Dendritic cell treated with granulocyte-macrophage colony-stimulating factor and Interleukin-4, amounts not matched to agents 40 ng/mL and 50 ng/mL, for 4 days (primary cell): Measurements from ENCODE around the gene SLC39A11.
"Not testable (repeated sequence)": the region's sequence is repeated elsewhere in the genome, so short reads cannot be mapped to it uniquely, and the experiment has no call there.

Experiments
- H3K27ac Mint-ChIP-seq: one replicate; pipeline ENCODE4 v1.8.0; 2022; ENCODE audit warnings: mild to moderate bottlenecking, mixed read lengths
- H3K27me3 Mint-ChIP-seq: one replicate; pipeline ENCODE4 v1.8.0; 2022; ENCODE audit warnings: mild to moderate bottlenecking, mixed read lengths
- H3K36me3 Mint-ChIP-seq: one replicate; pipeline ENCODE4 v1.8.0; 2022; ENCODE audit warnings: low read depth, mixed read lengths
- H3K4me1 Mint-ChIP-seq: one replicate; pipeline ENCODE4 v1.8.0; 2022; ENCODE audit warnings: low read depth, mixed read lengths
- H3K4me3 Mint-ChIP-seq: one replicate; pipeline ENCODE4 v1.8.0; 2022; ENCODE audit warnings: mild to moderate bottlenecking, moderate library complexity, mixed read lengths
- H3K9me3 Mint-ChIP-seq: one replicate; pipeline ENCODE4 v1.8.0; 2022; ENCODE audit warnings: mixed read lengths
- intact Hi-C: fragments of 100-400 bp; cut with micrococcal nuclease; formaldehyde crosslinking; loops from one replicate; pipeline ENCODE4 v1.15.0; 2022

SLC39A11 gene

DNA sequence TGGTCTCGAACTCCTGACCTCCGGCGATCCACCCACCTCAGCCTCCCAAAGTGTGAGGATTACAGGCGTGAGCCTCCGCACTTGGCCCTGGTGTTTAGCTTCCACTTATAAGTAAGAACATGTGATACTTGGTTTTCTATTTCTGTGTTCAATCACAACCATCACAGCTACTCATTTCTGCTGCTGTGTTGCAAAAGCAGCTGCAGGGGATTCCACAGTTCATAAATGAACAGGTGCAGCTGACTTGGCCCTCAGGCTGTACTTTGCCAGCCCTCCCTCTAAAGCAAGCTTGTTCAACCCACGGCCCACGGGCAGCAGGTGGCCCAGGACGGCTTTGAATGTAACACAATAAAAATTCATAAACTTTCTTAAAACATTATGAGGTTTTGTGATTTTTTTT is 79.2 kb downstream of the SLC39A11 start:
- peaks cover 15% of the 10 kb centered on the region for H3K4me1 Mint-ChIP-seq
- no peak overlapping the region for H3K27ac Mint-ChIP-seq
- peaks cover 1% of the 10 kb centered on the region for H3K9me3 Mint-ChIP-seq
- H3K36me3 Mint-ChIP-seq, result peaks cover 1% of the 10 kb centered on the region
- no peaks in the 10 kb centered on the region for H3K27me3 Mint-ChIP-seq
- intact Hi-C loops, result no loop called here
- no peak overlapping the region for H3K4me3 Mint-ChIP-seq

- Mint-ChIP-seq H3K9me3 (no peaks in the 10 kb centered on the region), H3K27me3 (no peaks in the 10 kb centered on the region), H3K4me1 (peaks cover 26% of the 10 kb centered on the region), H3K36me3 (no peaks in the 10 kb centered on the region), H3K27ac (no peak overlapping the region), H3K4me3 (peak overlapping the region; percentile 43)
- intact Hi-C loops, result no loop called here
These were observed 81.4 kb downstream of the SLC39A11 start for GRCh38 chr17:73011016-73011486.

DNA sequence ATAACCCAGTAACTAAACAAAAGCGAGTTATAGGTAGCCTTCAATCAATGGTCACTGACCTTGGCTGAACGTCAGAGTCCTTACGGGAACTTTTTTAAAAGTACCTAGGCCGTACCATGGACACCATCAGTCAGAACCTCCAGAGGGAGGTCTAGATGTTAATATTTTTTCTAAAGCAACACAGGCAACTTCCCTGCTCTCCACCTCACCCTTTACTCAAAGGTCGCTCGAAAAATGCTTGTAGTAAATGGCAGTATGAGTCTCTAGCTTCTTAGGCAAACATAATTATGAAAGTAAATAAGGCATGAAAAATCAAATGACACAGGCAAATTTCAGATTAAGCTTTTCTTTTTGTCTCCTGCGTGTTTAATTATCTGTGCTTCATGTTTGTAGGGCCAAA is 82.1 kb downstream of the SLC39A11 start:
- no peaks in the 10 kb centered on the region for H3K9me3 Mint-ChIP-seq
- intact Hi-C loops, result no loop called here
- H3K27me3 Mint-ChIP-seq, result no peaks in the 10 kb centered on the region

GRCh38 chr17:73007407-73007806 is 85.1 kb downstream of the SLC39A11 start:
- no peaks in the 10 kb centered on the region for H3K27me3 Mint-ChIP-seq
- no peak overlapping the region for H3K4me3 Mint-ChIP-seq
- intact Hi-C loops, result no loop called here
- H3K27ac Mint-ChIP-seq, result peak overlapping the region; percentile 6
- H3K4me1 Mint-ChIP-seq, result peaks cover 32% of the 10 kb centered on the region
- no peaks in the 10 kb centered on the region for H3K9me3 Mint-ChIP-seq
- H3K36me3 Mint-ChIP-seq, result peaks cover 6% of the 10 kb centered on the region

More for the DNA sequence above, 82.1 kb downstream of the SLC39A11 start:
- peaks cover 26% of the 10 kb centered on the region for H3K4me1 Mint-ChIP-seq
- H3K27ac Mint-ChIP-seq, result no peak overlapping the region
- no peak overlapping the region for H3K4me3 Mint-ChIP-seq
- peaks cover 3% of the 10 kb centered on the region for H3K36me3 Mint-ChIP-seq

DNA sequence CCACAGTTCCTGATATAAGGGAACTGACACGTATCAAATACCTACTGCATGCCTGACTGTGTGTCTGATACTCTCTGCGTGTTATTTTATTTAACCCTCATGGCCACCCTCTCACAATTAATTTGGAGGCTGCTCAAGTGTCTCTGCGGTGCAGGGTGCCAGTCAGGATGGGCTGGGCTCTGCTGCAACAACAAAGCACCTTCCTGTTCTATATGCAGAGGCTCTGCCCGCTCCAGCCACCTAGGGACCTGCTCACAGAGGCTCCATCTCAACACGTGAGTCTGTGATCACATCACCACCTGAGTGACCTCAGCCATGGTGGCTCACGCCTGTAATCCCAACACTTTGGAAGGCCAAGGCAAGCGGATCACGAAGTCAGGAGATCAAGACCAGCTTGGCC is 87.1 kb downstream of the SLC39A11 start:
- Mint-ChIP-seq H3K4me1 (peaks cover 25% of the 10 kb centered on the region), H3K9me3 (no peaks in the 10 kb centered on the region), H3K27me3 (no peaks in the 10 kb centered on the region), H3K4me3 (no peak overlapping the region), H3K27ac (no peak overlapping the region), H3K36me3 (peaks cover 6% of the 10 kb centered on the region)
- intact Hi-C loops, result no loop called here

GRCh38 chr17:73003487-73003886 is 89.0 kb downstream of the SLC39A11 start:
- intact Hi-C loops, result no loop called here
- Mint-ChIP-seq H3K9me3 (no peaks in the 10 kb centered on the region), H3K27me3 (no peaks in the 10 kb centered on the region), H3K4me1 (peaks cover 23% of the 10 kb centered on the region), H3K4me3 (no peak overlapping the region), H3K36me3 (peaks cover 6% of the 10 kb centered on the region), H3K27ac (peak overlapping the region; percentile 13)

- Mint-ChIP-seq H3K4me3 (no peak overlapping the region), H3K9me3 (no peaks in the 10 kb centered on the region), H3K4me1 (peaks cover 10% of the 10 kb centered on the region), H3K36me3 (peaks cover 14% of the 10 kb centered on the region), H3K27ac (no peak overlapping the region), H3K27me3 (no peaks in the 10 kb centered on the region)
- intact Hi-C loops, result no loop called here
These were observed 91.7 kb downstream of the SLC39A11 start for GRCh38 chr17:73000832-73001231.

- H3K27ac Mint-ChIP-seq, intact Hi-C loops, H3K9me3 Mint-ChIP-seq, H3K4me3 Mint-ChIP-seq, H3K27me3 Mint-ChIP-seq, H3K4me1 Mint-ChIP-seq: not testable (repeated sequence)
- H3K36me3 Mint-ChIP-seq, result peaks cover 13% of the 10 kb centered on the region
These were observed 93.0 kb downstream of the SLC39A11 start for GRCh38 chr17:72999474-72999873.

GRCh38 chr17:72998343-72998742 is 94.1 kb downstream of the SLC39A11 start:
- intact Hi-C loops, result no loop called here

GRCh38 chr17:72997559-72997958 is 94.9 kb downstream of the SLC39A11 start:
- intact Hi-C loops, result no loop called here
- Mint-ChIP-seq H3K4me1 (peaks cover 9% of the 10 kb centered on the region), H3K4me3 (no peak overlapping the region), H3K36me3 (peaks cover 13% of the 10 kb centered on the region), H3K27me3 (no peaks in the 10 kb centered on the region), H3K9me3 (no peaks in the 10 kb centered on the region), H3K27ac (no peak overlapping the region)

More at GRCh38 chr17:72998343-72998742, 94.1 kb downstream of the SLC39A11 start:
- Mint-ChIP-seq H3K4me3 (no peak overlapping the region), H3K36me3 (peaks cover 13% of the 10 kb centered on the region), H3K27me3 (no peaks in the 10 kb centered on the region), H3K9me3 (no peaks in the 10 kb centered on the region), H3K4me1 (peaks cover 8% of the 10 kb centered on the region), H3K27ac (no peak overlapping the region)

DNA sequence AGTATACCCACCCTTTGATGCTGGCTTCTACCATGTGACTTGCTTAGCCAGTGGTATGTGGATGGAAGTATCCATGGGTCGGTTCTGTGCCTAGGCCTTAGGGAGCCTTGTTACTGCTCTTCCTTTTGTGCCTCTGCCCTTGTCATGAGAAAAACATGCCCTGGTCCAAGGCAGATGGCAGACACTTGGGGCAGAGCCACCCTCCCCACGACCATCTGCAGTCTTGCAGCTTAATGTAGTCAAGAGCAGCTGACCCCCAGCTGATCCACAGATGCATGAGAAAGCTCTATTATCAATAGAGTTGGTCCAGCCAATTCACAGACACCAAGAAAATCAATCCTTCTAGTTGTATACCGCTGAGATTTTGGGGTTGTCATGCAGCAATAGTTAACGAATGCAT is 95.7 kb downstream of the SLC39A11 start:
- Mint-ChIP-seq H3K27me3 (no peaks in the 10 kb centered on the region), H3K9me3 (no peaks in the 10 kb centered on the region), H3K36me3 (peaks cover 13% of the 10 kb centered on the region), H3K4me3 (no peak overlapping the region), H3K4me1 (peaks cover 10% of the 10 kb centered on the region), H3K27ac (no peak overlapping the region)
- intact Hi-C loops, result no loop called here

- no peak overlapping the region for H3K4me3 Mint-ChIP-seq
- peaks cover 6% of the 10 kb centered on the region for H3K4me1 Mint-ChIP-seq
These were observed 97.4 kb downstream of the SLC39A11 start for GRCh38 chr17:72995008-72995656.

GRCh38 chr17:72992783-72993467 is 99.6 kb downstream of the SLC39A11 start:
- H3K27me3 Mint-ChIP-seq, H3K4me1 Mint-ChIP-seq, H3K4me3 Mint-ChIP-seq, intact Hi-C loops, H3K27ac Mint-ChIP-seq, H3K9me3 Mint-ChIP-seq: not testable (repeated sequence)
- H3K36me3 Mint-ChIP-seq, result peaks cover 13% of the 10 kb centered on the region

More at GRCh38 chr17:72995008-72995656, 97.4 kb downstream of the SLC39A11 start:
- Mint-ChIP-seq H3K36me3 (peaks cover 13% of the 10 kb centered on the region), H3K27me3 (no peaks in the 10 kb centered on the region), H3K27ac (no peak overlapping the region), H3K9me3 (no peaks in the 10 kb centered on the region)
- intact Hi-C loops, result no loop called here

DNA sequence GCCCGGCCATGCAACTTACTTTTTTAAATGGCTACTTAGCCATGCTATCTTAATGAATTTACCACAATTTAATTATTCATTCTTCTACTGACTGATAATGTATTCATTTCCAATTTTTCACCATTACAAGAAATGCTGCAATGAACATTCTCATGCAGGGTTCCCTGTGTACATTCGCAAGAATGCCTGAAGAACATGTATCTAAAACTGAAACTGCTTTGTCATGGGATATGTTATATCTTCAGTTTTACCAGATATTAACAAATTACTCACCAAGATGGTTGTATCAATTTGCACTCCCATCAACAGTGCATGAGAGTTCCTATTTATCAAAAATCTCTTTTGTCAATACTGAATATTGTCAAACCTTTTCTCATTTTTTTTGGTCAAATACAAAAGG is 100.8 kb downstream of the SLC39A11 start:
- H3K4me3 Mint-ChIP-seq, result no peak overlapping the region
- peaks cover 6% of the 10 kb centered on the region for H3K4me1 Mint-ChIP-seq
- H3K36me3 Mint-ChIP-seq, result peaks cover 13% of the 10 kb centered on the region
- no peak overlapping the region for H3K27ac Mint-ChIP-seq
- no peaks in the 10 kb centered on the region for H3K9me3 Mint-ChIP-seq
- intact Hi-C loops, result no loop called here
- no peaks in the 10 kb centered on the region for H3K27me3 Mint-ChIP-seq
